NCI-H2029 (cell line): ENCODE results near the gene KAT2A.
A peak's percentile ranks its signal among the peaks of the same experiment; 100 is the strongest.

ENCODE experiments used
- DNase-seq: peaks from one replicate; lab custom pipeline; 2025; lab: John Stamatoyannopoulos, UW

The KAT2A gene

GRCh38 chr17:42094375-42095069 is 26.6 kb downstream of the KAT2A start:
- no peak for DNase-seq

- DNase-seq, result no peak
Measured at GRCh38 chr17:42092939-42093338, 28.2 kb downstream of the KAT2A start.

- DNase-seq, result no peak
Measured at GRCh38 chr17:42090964-42091790, 30.0 kb downstream of the KAT2A start.

GRCh38 chr17:42088736-42089135 is 32.4 kb downstream of the KAT2A start:
- DNase-seq, result no peak

GRCh38 chr17:42087736-42088705 is 33.1 kb downstream of the KAT2A start:
- no peak for DNase-seq

- no peak for DNase-seq
Measured at GRCh38 chr17:42087042-42087701, 34.0 kb downstream of the KAT2A start.

- DNase-seq, result no peak
Measured at GRCh38 chr17:42081516-42082129, 39.5 kb downstream of the KAT2A start.

GRCh38 chr17:42079541-42079940 is 41.6 kb downstream of the KAT2A start:
- DNase-seq, result no peak

GRCh38 chr17:42078396-42079043 is 42.6 kb downstream of the KAT2A start:
- DNase-seq, result no peak

- no peak for DNase-seq
Measured at GRCh38 chr17:42077755-42078154, 43.4 kb downstream of the KAT2A start.

GRCh38 chr17:42076797-42077559 is 44.2 kb downstream of the KAT2A start:
- DNase-seq, result no peak

- no peak for DNase-seq
Measured at GRCh38 chr17:42075789-42076188, 45.4 kb downstream of the KAT2A start.

- no peak for DNase-seq
Measured at GRCh38 chr17:42072323-42073187, 48.6 kb downstream of the KAT2A start.

GRCh38 chr17:42071810-42072209 is 49.4 kb downstream of the KAT2A start:
- DNase-seq, result no peak

- no peak for DNase-seq
Measured at GRCh38 chr17:42068979-42069378, 52.2 kb downstream of the KAT2A start.

GRCh38 chr17:42067371-42068091 is 53.6 kb downstream of the KAT2A start:
- DNase-seq, result peak; percentile 6

- no peak for DNase-seq
Measured at GRCh38 chr17:42065201-42065600, 56.0 kb downstream of the KAT2A start.
